DND-41 (cell line): ENCODE results near the gene PDE3B.

Experiments
- EZH2 ChIP-seq: IDR thresholded peaks from 3 replicates; pipeline ENCODE4 v1.6.1; 2012; ENCODE audit warnings: borderline replicate concordance, low read depth, mild to moderate bottlenecking, moderate library complexity, low read length, inconsistent platforms; ENCODE audit not compliant: severe bottlenecking
- TF ChIP-seq, protein P1 (sequence below): IDR thresholded peaks from 2 replicates; pipeline ENCODE4 v1.5.1; 2012; ENCODE audit warnings: borderline replicate concordance, low read length, moderate library complexity, mild to moderate bottlenecking; ENCODE audit not compliant: poor library complexity, severe bottlenecking; ENCODE audit errors: extremely low read depth

- no peak for TF ChIP-seq EZH2
- TF ChIP-seq, protein P1, sequence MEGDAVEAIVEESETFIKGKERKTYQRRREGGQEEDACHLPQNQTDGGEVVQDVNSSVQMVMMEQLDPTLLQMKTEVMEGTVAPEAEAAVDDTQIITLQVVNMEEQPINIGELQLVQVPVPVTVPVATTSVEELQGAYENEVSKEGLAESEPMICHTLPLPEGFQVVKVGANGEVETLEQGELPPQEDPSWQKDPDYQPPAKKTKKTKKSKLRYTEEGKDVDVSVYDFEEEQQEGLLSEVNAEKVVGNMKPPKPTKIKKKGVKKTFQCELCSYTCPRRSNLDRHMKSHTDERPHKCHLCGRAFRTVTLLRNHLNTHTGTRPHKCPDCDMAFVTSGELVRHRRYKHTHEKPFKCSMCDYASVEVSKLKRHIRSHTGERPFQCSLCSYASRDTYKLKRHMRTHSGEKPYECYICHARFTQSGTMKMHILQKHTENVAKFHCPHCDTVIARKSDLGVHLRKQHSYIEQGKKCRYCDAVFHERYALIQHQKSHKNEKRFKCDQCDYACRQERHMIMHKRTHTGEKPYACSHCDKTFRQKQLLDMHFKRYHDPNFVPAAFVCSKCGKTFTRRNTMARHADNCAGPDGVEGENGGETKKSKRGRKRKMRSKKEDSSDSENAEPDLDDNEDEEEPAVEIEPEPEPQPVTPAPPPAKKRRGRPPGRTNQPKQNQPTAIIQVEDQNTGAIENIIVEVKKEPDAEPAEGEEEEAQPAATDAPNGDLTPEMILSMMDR = no peak
Observed at GRCh38 chr11:14676068-14676467, 32.5 kb downstream of the PDE3B start.
